ENCODE measurements around the gene HECTD2. TPM values are rescaled to one million over a fixed set of nuclear protein-coding genes. Genes with fewer than 3 reads are reported as not detected.

HECTD2 gene
- total RNA-seq, 2 experiments from 2014 or later = 0.16 to 0.78 TPM

DNA sequence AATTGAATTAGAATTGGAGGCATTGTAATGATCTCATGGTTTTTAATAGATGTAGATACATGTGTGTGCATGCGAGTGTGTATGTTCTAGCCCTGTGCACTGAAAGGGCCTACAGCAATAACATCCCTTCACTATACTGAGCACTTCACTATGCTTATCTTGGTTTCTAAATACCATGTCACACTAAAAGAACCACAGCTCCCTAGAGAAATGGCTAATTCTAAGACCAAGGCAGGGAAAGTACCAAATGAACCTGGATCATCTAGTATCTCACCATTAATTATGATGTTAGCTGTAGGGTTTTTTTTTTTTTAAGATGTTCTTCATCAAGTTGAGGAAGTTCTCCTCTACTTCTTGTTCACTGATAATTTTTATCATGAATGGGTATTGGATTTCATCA is 55.1 kb downstream of the HECTD2 start:
- POLR2A ChIA-PET = no interaction called here
- H3K27ac ChIP-seq (ENCODE audit: low read depth, low read length, poor library complexity, severe bottlenecking) = no peak overlapping the region
- H3K4me2 ChIP-seq (ENCODE audit: low read length) = no peak overlapping the region
- no peaks in the 10 kb centered on the region for H3K9me3 ChIP-seq (ENCODE audit: low read length)
- no peaks in the 10 kb centered on the region for H3K4me1 ChIP-seq (ENCODE audit: insufficient read depth, low read length, poor library complexity, severe bottlenecking)
- intact Hi-C loops (cut with micrococcal nuclease; ENCODE audit: unreplicated experiment) = no loop called here
- no peak for DNase-seq (ENCODE audit: low spot score)
- no peaks in the 10 kb centered on the region for H4K20me1 ChIP-seq (ENCODE audit: insufficient read depth, low read length)
- H3K79me2 ChIP-seq (ENCODE audit: insufficient read depth, low read depth, low read length) = no peaks in the 10 kb centered on the region
- no TSS peak for BruUV-seq (replicated peaks)
- TF ChIP-seq, protein P1, sequence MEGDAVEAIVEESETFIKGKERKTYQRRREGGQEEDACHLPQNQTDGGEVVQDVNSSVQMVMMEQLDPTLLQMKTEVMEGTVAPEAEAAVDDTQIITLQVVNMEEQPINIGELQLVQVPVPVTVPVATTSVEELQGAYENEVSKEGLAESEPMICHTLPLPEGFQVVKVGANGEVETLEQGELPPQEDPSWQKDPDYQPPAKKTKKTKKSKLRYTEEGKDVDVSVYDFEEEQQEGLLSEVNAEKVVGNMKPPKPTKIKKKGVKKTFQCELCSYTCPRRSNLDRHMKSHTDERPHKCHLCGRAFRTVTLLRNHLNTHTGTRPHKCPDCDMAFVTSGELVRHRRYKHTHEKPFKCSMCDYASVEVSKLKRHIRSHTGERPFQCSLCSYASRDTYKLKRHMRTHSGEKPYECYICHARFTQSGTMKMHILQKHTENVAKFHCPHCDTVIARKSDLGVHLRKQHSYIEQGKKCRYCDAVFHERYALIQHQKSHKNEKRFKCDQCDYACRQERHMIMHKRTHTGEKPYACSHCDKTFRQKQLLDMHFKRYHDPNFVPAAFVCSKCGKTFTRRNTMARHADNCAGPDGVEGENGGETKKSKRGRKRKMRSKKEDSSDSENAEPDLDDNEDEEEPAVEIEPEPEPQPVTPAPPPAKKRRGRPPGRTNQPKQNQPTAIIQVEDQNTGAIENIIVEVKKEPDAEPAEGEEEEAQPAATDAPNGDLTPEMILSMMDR (conservative IDR thresholded peaks at IDR 0.05; ENCODE audit: low read length) = no peak
- TF ChIP-seq EZH2phosphoT487 (IDR thresholded peaks at IDR 0.05; ENCODE audit: borderline replicate concordance, low read depth, low read length) = no peak
- no peak overlapping the region for H3K4me3 ChIP-seq (ENCODE audit: low read depth, low read length, poor library complexity, severe bottlenecking)
- no peaks in the 10 kb centered on the region for H3K9me2 ChIP-seq (ENCODE audit: insufficient read depth, low read length)
- H2AFZ ChIP-seq (ENCODE audit: low read length) = no peak overlapping the region
- no peaks in the 10 kb centered on the region for H3K36me3 ChIP-seq (ENCODE audit: insufficient read depth, low read length)
- CTCF ChIA-PET (ENCODE audit: unreplicated experiment) = no interaction called here

GRCh38 chr10:91467114-91467513 is 57.0 kb downstream of the HECTD2 start:
- intact Hi-C loops (cut with micrococcal nuclease; ENCODE audit: unreplicated experiment) = no loop called here
- H3K79me2 ChIP-seq (ENCODE audit: insufficient read depth, low read depth, low read length) = no peaks in the 10 kb centered on the region
- no peak for TF ChIP-seq EZH2phosphoT487 (IDR thresholded peaks at IDR 0.05; ENCODE audit: borderline replicate concordance, low read depth, low read length)
- TF ChIP-seq, protein P1 (conservative IDR thresholded peaks at IDR 0.05; ENCODE audit: low read length) = no peak
- no peak overlapping the region for H3K27ac ChIP-seq (ENCODE audit: low read depth, low read length, poor library complexity, severe bottlenecking)
- ChIA-PET POLR2A (no interaction called here), CTCF (ENCODE audit: unreplicated experiment) (no interaction called here)
- no peaks in the 10 kb centered on the region for H3K9me3 ChIP-seq (ENCODE audit: low read length)
- no TSS peak for BruUV-seq (replicated peaks)
- no peak overlapping the region for H3K4me3 ChIP-seq (ENCODE audit: low read depth, low read length, poor library complexity, severe bottlenecking)
- no peak overlapping the region for H3K4me2 ChIP-seq (ENCODE audit: low read length)
- H3K36me3 ChIP-seq (ENCODE audit: insufficient read depth, low read length) = no peaks in the 10 kb centered on the region
- DNase-seq (ENCODE audit: low spot score) = no peak
- no peak overlapping the region for H2AFZ ChIP-seq (ENCODE audit: low read length)
- H4K20me1 ChIP-seq (ENCODE audit: insufficient read depth, low read length) = no peaks in the 10 kb centered on the region
- no peaks in the 10 kb centered on the region for H3K9me2 ChIP-seq (ENCODE audit: insufficient read depth, low read length)
- H3K4me1 ChIP-seq (ENCODE audit: insufficient read depth, low read length, poor library complexity, severe bottlenecking) = no peaks in the 10 kb centered on the region

DNA sequence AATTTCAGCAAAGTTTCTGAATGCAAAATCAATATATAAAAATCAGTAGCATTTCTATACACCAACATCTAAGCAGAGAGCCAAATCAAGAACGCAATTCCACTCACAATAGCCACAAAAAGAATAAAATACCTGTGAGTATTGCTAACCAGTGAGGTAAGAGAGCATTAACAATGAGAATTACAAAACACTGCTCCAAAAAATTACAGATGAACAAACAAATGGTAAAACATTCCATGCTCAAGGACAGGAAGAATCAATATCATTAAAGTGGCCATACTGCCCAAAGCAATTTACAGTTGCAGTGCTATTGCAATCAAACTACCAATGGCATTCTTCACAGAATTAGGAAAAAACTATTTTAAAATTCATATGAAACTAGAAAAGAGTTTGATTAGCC is 61.5 kb downstream of the HECTD2 start:
- Histone ChIP-seq H3K4me2 (ENCODE audit: low read length) (no peak overlapping the region), H3K4me3 (ENCODE audit: low read depth, low read length, poor library complexity, severe bottlenecking) (no peak overlapping the region), H3K79me2 (ENCODE audit: insufficient read depth, low read depth, low read length) (no peaks in the 10 kb centered on the region), H4K20me1 (ENCODE audit: insufficient read depth, low read length) (no peaks in the 10 kb centered on the region), H3K4me1 (ENCODE audit: insufficient read depth, low read length, poor library complexity, severe bottlenecking) (no peaks in the 10 kb centered on the region), H3K36me3 (ENCODE audit: insufficient read depth, low read length) (no peaks in the 10 kb centered on the region), H3K9me2 (ENCODE audit: insufficient read depth, low read length) (no peaks in the 10 kb centered on the region), H2AFZ (ENCODE audit: low read length) (no peak overlapping the region), H3K9me3 (ENCODE audit: low read length) (no peaks in the 10 kb centered on the region), H3K27ac (ENCODE audit: low read depth, low read length, poor library complexity, severe bottlenecking) (no peak overlapping the region)
- TF ChIP-seq, protein P1 (conservative IDR thresholded peaks at IDR 0.05; ENCODE audit: low read length) = no peak
- TF ChIP-seq EZH2phosphoT487 (IDR thresholded peaks at IDR 0.05; ENCODE audit: borderline replicate concordance, low read depth, low read length) = no peak
- DNase-seq (ENCODE audit: low spot score) = no peak
- POLR2A ChIA-PET = no interaction called here
- CTCF ChIA-PET (ENCODE audit: unreplicated experiment) = no interaction called here
- no TSS peak for BruUV-seq (replicated peaks)
- intact Hi-C loops (cut with micrococcal nuclease; ENCODE audit: unreplicated experiment) = no loop called here
